ENCODE measurements around the gene MRPS23. TPM values are rescaled to one million over a fixed set of nuclear protein-coding genes. Genes with fewer than 3 reads are reported as not detected.

Gene MRPS23
- total and polyA plus RNA-seq, 2 of the 4 experiments (the other 2 are of a cell fraction), result 23.5 to 37.3 TPM

DNA sequence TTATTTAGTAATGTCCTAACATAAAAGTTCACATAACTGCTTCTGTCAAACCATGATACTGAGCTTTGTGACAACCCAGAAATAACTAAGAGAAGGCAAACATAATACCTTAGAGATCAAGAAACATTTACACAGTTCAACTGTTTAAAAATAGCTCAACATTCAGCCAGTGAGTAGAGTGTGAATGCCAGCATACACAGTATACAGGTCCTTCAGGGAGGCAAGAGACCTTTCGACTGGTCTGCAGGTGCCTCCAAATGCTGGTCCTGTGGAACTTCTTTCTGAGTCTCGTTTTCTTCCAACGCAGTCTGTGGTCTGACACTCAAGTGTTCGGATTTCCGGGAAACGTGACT is 10.3 kb downstream of the MRPS23 start:
- Histone ChIP-seq H3K79me1 (ENCODE audit: low read depth in 1 of 2, low read length in 2 of 2) (peaks cover 6 to 15% of the 10 kb centered on the region in 2 experiments), H3K4me2 (ENCODE audit: low read depth, low read length) (no peak overlapping the region), H3K27me3 (ENCODE audit: control insufficient read depth, insufficient read depth, low read length) (no peaks in the 10 kb centered on the region), H3K9ac (ENCODE audit: low read depth, low read length) (no peak overlapping the region), H2BK5ac (ENCODE audit: low read depth, low read length, poor library complexity, severe bottlenecking) (no peak overlapping the region), H2BK20ac (ENCODE audit: low read depth, low read length) (no peak overlapping the region), H3K4me3 (ENCODE audit: insufficient read depth, low read depth, low read length) (no peak overlapping the region), H3K23ac (ENCODE audit: low read depth, low read length) (no peak overlapping the region), H3K4me1 (ENCODE audit: control insufficient read depth, insufficient read depth, low read length) (no peaks in the 10 kb centered on the region), H2BK15ac (ENCODE audit: low read depth, low read length) (no peak overlapping the region), H3K36me3 (ENCODE audit: control insufficient read depth, insufficient read depth, low read length) (peaks cover 19% of the 10 kb centered on the region), H3K27ac (ENCODE audit: insufficient read depth, low read length) (no peak overlapping the region), H4K91ac (ENCODE audit: insufficient read depth, low read depth, low read length) (no peak overlapping the region), H2AFZ (replicated peaks; ENCODE audit: low read length, poor library complexity) (no peak overlapping the region), H4K8ac (ENCODE audit: low read depth in 2 of 2, low read length in 2 of 2) (no peak overlapping the region), H2AK9ac (replicated peaks; ENCODE audit: low read depth, low read length, poor library complexity) (no peak overlapping the region), H3K9me3 (ENCODE audit: control insufficient read depth, insufficient read depth, low read length) (no peaks in the 10 kb centered on the region), H4K20me1 (ENCODE audit: insufficient read depth, low read length) (no peaks in the 10 kb centered on the region; the same call in 1 of the 2 replicates), H3K18ac (ENCODE audit: low read depth, low read length) (no peak overlapping the region), H4K5ac (ENCODE audit: low read depth, low read length) (no peak overlapping the region), H3K14ac (replicated peaks; ENCODE audit: low read depth, low read length) (no peak overlapping the region), H3K4ac (ENCODE audit: low read depth, low read length) (no peak overlapping the region), H3K9me1 (ENCODE audit: insufficient read depth, low read length) (0 out of 2 replicates have a peak, but pooled peaks cover 3% of the 10 kb centered on the region), H2AK5ac (ENCODE audit: low read depth, low read length) (no peak overlapping the region), H3K56ac (ENCODE audit: extremely low read depth, insufficient read depth, low read length) (no peak overlapping the region), H2BK120ac (ENCODE audit: low read depth, low read length) (no peak overlapping the region)
- CTCF ChIA-PET, result no interaction called here
- dilution Hi-C loops (cut with HindIII; ENCODE audit: low sequenced_read_pairs, unreplicated experiment), result no loop called here
- DNase-seq (no peak), ATAC-seq (ENCODE audit: low read depth) (no peak)
- in situ Hi-C loops (cut with MboI; ENCODE audit: low sequenced_read_pairs), result no loop called here
- intact Hi-C loops (cut with micrococcal nuclease), result no loop called here
- TF ChIP-seq, protein P1, sequence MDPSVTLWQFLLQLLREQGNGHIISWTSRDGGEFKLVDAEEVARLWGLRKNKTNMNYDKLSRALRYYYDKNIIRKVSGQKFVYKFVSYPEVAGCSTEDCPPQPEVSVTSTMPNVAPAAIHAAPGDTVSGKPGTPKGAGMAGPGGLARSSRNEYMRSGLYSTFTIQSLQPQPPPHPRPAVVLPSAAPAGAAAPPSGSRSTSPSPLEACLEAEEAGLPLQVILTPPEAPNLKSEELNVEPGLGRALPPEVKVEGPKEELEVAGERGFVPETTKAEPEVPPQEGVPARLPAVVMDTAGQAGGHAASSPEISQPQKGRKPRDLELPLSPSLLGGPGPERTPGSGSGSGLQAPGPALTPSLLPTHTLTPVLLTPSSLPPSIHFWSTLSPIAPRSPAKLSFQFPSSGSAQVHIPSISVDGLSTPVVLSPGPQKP (IDR thresholded peaks at IDR 0.05; ENCODE audit: borderline replicate concordance, low read depth, low read length), result no peak
- TF ChIP-seq MAZ (IDR thresholded peaks at IDR 0.05; ENCODE audit: borderline replicate concordance, low read depth, low read length), result no peak
- no peak for TF ChIP-seq SMC3 (IDR thresholded peaks at IDR 0.05; ENCODE audit: low read depth, low read length)
- TF ChIP-seq RAD21 (IDR thresholded peaks at IDR 0.05; ENCODE audit: low read length), result no peak
- TF ChIP-seq BHLHE40 (IDR thresholded peaks at IDR 0.05; ENCODE audit: low read depth, low read length), result no peak
- no peak for TF ChIP-seq FOS (IDR thresholded peaks at IDR 0.05; ENCODE audit: low read depth, low read length)
- no peak for TF ChIP-seq CEBPB (IDR thresholded peaks at IDR 0.05; ENCODE audit: low read depth, low read length)
- no peak for TF ChIP-seq CHD1 (IDR thresholded peaks at IDR 0.05; ENCODE audit: low read depth, low read length)
- TF ChIP-seq, protein P2, sequence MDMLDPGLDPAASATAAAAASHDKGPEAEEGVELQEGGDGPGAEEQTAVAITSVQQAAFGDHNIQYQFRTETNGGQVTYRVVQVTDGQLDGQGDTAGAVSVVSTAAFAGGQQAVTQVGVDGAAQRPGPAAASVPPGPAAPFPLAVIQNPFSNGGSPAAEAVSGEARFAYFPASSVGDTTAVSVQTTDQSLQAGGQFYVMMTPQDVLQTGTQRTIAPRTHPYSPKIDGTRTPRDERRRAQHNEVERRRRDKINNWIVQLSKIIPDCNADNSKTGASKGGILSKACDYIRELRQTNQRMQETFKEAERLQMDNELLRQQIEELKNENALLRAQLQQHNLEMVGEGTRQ (IDR thresholded peaks at IDR 0.05; ENCODE audit: low read depth, low read length), result no peak
- TF ChIP-seq NFE2L2 (IDR thresholded peaks at IDR 0.05; ENCODE audit: low read depth, low read length), result no peak
- no peak for TF ChIP-seq MXI1 (IDR thresholded peaks at IDR 0.05; ENCODE audit: borderline replicate concordance, low read depth, low read length)
- TF ChIP-seq, protein P3, sequence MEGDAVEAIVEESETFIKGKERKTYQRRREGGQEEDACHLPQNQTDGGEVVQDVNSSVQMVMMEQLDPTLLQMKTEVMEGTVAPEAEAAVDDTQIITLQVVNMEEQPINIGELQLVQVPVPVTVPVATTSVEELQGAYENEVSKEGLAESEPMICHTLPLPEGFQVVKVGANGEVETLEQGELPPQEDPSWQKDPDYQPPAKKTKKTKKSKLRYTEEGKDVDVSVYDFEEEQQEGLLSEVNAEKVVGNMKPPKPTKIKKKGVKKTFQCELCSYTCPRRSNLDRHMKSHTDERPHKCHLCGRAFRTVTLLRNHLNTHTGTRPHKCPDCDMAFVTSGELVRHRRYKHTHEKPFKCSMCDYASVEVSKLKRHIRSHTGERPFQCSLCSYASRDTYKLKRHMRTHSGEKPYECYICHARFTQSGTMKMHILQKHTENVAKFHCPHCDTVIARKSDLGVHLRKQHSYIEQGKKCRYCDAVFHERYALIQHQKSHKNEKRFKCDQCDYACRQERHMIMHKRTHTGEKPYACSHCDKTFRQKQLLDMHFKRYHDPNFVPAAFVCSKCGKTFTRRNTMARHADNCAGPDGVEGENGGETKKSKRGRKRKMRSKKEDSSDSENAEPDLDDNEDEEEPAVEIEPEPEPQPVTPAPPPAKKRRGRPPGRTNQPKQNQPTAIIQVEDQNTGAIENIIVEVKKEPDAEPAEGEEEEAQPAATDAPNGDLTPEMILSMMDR (conservative IDR thresholded peaks at IDR 0.05; ENCODE audit: low read depth, low read length), result no peak
- no peak for TF ChIP-seq RFX5 (IDR thresholded peaks at IDR 0.05; ENCODE audit: low read depth, low read length)
- no peak for TF ChIP-seq POLR2A (IDR thresholded peaks at IDR 0.05; ENCODE audit: low read depth, low read length)
- TF ChIP-seq RCOR1 (IDR thresholded peaks at IDR 0.05; ENCODE audit: insufficient replicate concordance, low read length), result no peak
- TF ChIP-seq MAFK (IDR thresholded peaks at IDR 0.05; ENCODE audit: low read depth, low read length), result no peak
- BruUV-seq (replicated peaks), result no TSS peak
- 100% methylated on average over 1 of the region's 6 CpGs; no CpG with 5 or more reads in 1 of the 2 experiments for WGBS, 2 experiments (ENCODE audit: extremely low coverage in 2 of 2, insufficient read length in 1 of 2)
- POLR2A ChIA-PET (ENCODE audit: unreplicated experiment), result no interaction called here

All from IMR-90 (cell line).